ENCODE data around the gene TNS3.

DNA sequence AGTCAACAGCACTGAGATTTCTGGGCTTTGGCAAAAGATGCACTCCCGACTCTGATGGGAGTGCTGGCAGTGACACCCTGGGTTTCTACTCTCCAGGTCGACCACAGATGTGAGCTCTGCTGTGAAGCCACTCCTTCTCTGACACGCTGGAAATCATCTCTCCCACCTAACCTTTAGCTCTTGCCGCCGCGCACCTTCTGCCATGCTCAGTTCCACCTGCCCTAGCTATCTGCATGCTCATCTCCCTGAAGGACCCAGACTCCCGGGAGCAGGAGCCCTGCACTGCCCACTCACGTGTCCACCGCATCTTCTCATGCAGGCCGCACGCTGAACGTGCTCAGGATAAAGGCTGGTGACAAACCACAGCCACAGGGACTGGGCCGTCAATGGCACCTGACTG is 174.8 kb downstream of the TNS3 start:
- TF ChIP-seq, protein P1, sequence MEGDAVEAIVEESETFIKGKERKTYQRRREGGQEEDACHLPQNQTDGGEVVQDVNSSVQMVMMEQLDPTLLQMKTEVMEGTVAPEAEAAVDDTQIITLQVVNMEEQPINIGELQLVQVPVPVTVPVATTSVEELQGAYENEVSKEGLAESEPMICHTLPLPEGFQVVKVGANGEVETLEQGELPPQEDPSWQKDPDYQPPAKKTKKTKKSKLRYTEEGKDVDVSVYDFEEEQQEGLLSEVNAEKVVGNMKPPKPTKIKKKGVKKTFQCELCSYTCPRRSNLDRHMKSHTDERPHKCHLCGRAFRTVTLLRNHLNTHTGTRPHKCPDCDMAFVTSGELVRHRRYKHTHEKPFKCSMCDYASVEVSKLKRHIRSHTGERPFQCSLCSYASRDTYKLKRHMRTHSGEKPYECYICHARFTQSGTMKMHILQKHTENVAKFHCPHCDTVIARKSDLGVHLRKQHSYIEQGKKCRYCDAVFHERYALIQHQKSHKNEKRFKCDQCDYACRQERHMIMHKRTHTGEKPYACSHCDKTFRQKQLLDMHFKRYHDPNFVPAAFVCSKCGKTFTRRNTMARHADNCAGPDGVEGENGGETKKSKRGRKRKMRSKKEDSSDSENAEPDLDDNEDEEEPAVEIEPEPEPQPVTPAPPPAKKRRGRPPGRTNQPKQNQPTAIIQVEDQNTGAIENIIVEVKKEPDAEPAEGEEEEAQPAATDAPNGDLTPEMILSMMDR (IDR thresholded peaks at IDR 0.05 in 2 of 3, conservative IDR thresholded peaks at IDR 0.05 in 1 of 3; ENCODE audit: control insufficient read depth in 2 of 3, extremely low read depth in 1 of 3, insufficient read depth in 1 of 3, low read depth in 3 of 3, low read length in 3 of 3) = no peak
- TF ChIP-seq ZZZ3 (IDR thresholded peaks at IDR 0.05; ENCODE audit: control insufficient read depth, insufficient read length, low read depth) (no peak), FOS (IDR thresholded peaks at IDR 0.05; ENCODE audit: borderline replicate concordance, extremely low read depth, insufficient read length) (no peak), ATF3 (IDR thresholded peaks at IDR 0.05; ENCODE audit: borderline replicate concordance, extremely low read depth, low read depth, low read length) (no peak), ETV6 (conservative IDR thresholded peaks at IDR 0.05 in 1 of 2, IDR thresholded peaks at IDR 0.05 in 1 of 2; ENCODE audit: borderline replicate concordance in 1 of 2, low read depth in 1 of 2) (no peak), YY1 (IDR thresholded peaks at IDR 0.05; ENCODE audit: low read depth, low read length) (no peak), POLR2AphosphoS5 (IDR thresholded peaks at IDR 0.05; ENCODE audit: low read length) (no peak), GATAD2B (conservative IDR thresholded peaks at IDR 0.05; ENCODE audit: low read depth) (no peak)

All from GM12878 (cell line).